ENCODE results near the gene RBPJ. TPM values are rescaled to one million over a fixed set of nuclear protein-coding genes. Genes with fewer than 3 reads are reported as not detected.

RBPJ gene
- total RNA-seq, 1 donor from 2014 or later: 120 TPM

- Histone ChIP-seq H3K27me3 (no peaks in the 10 kb centered on the region), H3K4me1 (peaks cover 8% of the 10 kb centered on the region), H3K9ac (no peak overlapping the region), H3K27ac (no peak overlapping the region), H3K79me2 (ENCODE audit: low read depth) (peaks cover 100% of the 10 kb centered on the region), H4K20me1 (ENCODE audit: low read depth) (peaks cover 90% of the 10 kb centered on the region), H3F3A (ENCODE audit: low read depth) (no peaks in the 10 kb centered on the region), H3K4me3 (no peak overlapping the region), H3K36me3 (no peaks in the 10 kb centered on the region), H3K4me2 (no peak overlapping the region), H2AFZ (replicated peaks) (no peak overlapping the region), H3K9me3 (ENCODE audit: low read depth) (no peaks in the 10 kb centered on the region)
- Mint-ChIP-seq H3K27me3 (ENCODE audit: insufficient read depth, low read depth) (no peaks in the 10 kb centered on the region), H3K36me3 (peaks cover 14% of the 10 kb centered on the region), H3K4me3 (no peak overlapping the region), H3K27ac (no peak overlapping the region), H3K9me3 (no peaks in the 10 kb centered on the region), H3K4me1 (no peaks in the 10 kb centered on the region)
- peak; percentile 13 for DNase-seq (ENCODE audit: low spot score)
- TF ChIP-seq EZH2 (IDR thresholded peaks at IDR 0.05) (no peak), EZH2phosphoT487 (IDR thresholded peaks at IDR 0.05) (no peak), CTCF (IDR thresholded peaks at IDR 0.05) (no peak)
Measured at GRCh38 chr4:26360864-26361263, 40.0 kb downstream of the RBPJ start.

GRCh38 chr4:26361297-26361696 lies 40.5 kb downstream of the RBPJ start:
- TF ChIP-seq EZH2 (IDR thresholded peaks at IDR 0.05) (no peak), EZH2phosphoT487 (IDR thresholded peaks at IDR 0.05) (no peak), CTCF (IDR thresholded peaks at IDR 0.05) (no peak)
- Mint-ChIP-seq H3K27me3 (ENCODE audit: insufficient read depth, low read depth) (no peaks in the 10 kb centered on the region), H3K27ac (no peak overlapping the region), H3K36me3 (peaks cover 16% of the 10 kb centered on the region), H3K4me3 (no peak overlapping the region), H3K4me1 (no peaks in the 10 kb centered on the region), H3K9me3 (no peaks in the 10 kb centered on the region)
- Histone ChIP-seq H3K36me3 (no peaks in the 10 kb centered on the region), H3K27ac (no peak overlapping the region), H3K4me1 (peaks cover 8% of the 10 kb centered on the region), H2AFZ (replicated peaks) (no peak overlapping the region), H3K79me2 (ENCODE audit: low read depth) (peaks cover 100% of the 10 kb centered on the region), H4K20me1 (ENCODE audit: low read depth) (peaks cover 89% of the 10 kb centered on the region), H3F3A (ENCODE audit: low read depth) (no peaks in the 10 kb centered on the region), H3K4me2 (no peak overlapping the region), H3K9me3 (ENCODE audit: low read depth) (no peaks in the 10 kb centered on the region), H3K9ac (no peak overlapping the region), H3K27me3 (no peaks in the 10 kb centered on the region), H3K4me3 (no peak overlapping the region)
- no peak for DNase-seq (ENCODE audit: low spot score)

- Mint-ChIP-seq H3K4me1 (peaks cover 3% of the 10 kb centered on the region), H3K27ac (no peak overlapping the region), H3K27me3 (ENCODE audit: insufficient read depth, low read depth) (no peaks in the 10 kb centered on the region), H3K4me3 (no peak overlapping the region), H3K36me3 (peaks cover 16% of the 10 kb centered on the region), H3K9me3 (no peaks in the 10 kb centered on the region)
- no peak overlapping the region for H3K4me3 ChIP-seq
- H3K27ac ChIP-seq: no peak overlapping the region
- H3F3A ChIP-seq (ENCODE audit: low read depth): no peaks in the 10 kb centered on the region
- DNase-seq (ENCODE audit: low spot score): no peak
- H3K4me1 ChIP-seq: peaks cover 13% of the 10 kb centered on the region
- peaks cover 92% of the 10 kb centered on the region for H4K20me1 ChIP-seq (ENCODE audit: low read depth)
- no peak overlapping the region for H3K9ac ChIP-seq
- peaks cover 100% of the 10 kb centered on the region for H3K79me2 ChIP-seq (ENCODE audit: low read depth)
- no peak overlapping the region for H2AFZ ChIP-seq (replicated peaks)
- no peaks in the 10 kb centered on the region for H3K36me3 ChIP-seq
- TF ChIP-seq EZH2phosphoT487 (IDR thresholded peaks at IDR 0.05): no peak
- no peak for TF ChIP-seq EZH2 (IDR thresholded peaks at IDR 0.05)
- no peak for TF ChIP-seq CTCF (IDR thresholded peaks at IDR 0.05)
- H3K4me2 ChIP-seq: no peak overlapping the region
- no peaks in the 10 kb centered on the region for H3K9me3 ChIP-seq (ENCODE audit: low read depth)
- no peaks in the 10 kb centered on the region for H3K27me3 ChIP-seq
Measured at GRCh38 chr4:26362745-26363439, 42.1 kb downstream of the RBPJ start.
